Mucosa of descending colon (tissue), 3 donors: Measurements from ENCODE around the gene KTN1. TPM values are rescaled to one million over a fixed set of nuclear protein-coding genes. Genes with fewer than 3 reads are reported as not detected.

ENCODE experiments used
- ATAC-seq: fragments of 200-7000 bp; cut with Tn5 transposase; one replicate; pipeline ENCODE4 v1.9.1; 2020; ENCODE audit warnings: mild to moderate bottlenecking, moderate library complexity
- DNase-seq, 3 donors: peaks; one replicate each; pipeline ENCODE4 v3.0.0-alpha.2; 2020
- H3K36me3 ChIP-seq: fragments of 200-600 bp; one replicate; pipeline ENCODE4 v1.8.0; 2021; ENCODE audit warnings: low read depth, mild to moderate bottlenecking
- H3K4me1 ChIP-seq: fragments of 200-600 bp; one replicate; pipeline ENCODE4 v1.8.0; 2021; ENCODE audit warnings: low read depth, mild to moderate bottlenecking
- H3K4me3 ChIP-seq: fragments of 200-600 bp; one replicate; pipeline ENCODE4 v1.8.0; 2021; ENCODE audit warnings: mild to moderate bottlenecking
- H3K9me3 ChIP-seq: fragments of 200-600 bp; one replicate; pipeline ENCODE4 v1.8.0; 2021; ENCODE audit warnings: mild to moderate bottlenecking
- intact Hi-C, 2 donors: fragments of 100-400 bp; cut with DNase I in 1 of 2; cut with micrococcal nuclease in 1 of 2; formaldehyde crosslinking; loops; one replicate each; pipeline versions ENCODE4 v1.11.0 to v1.11.1; 2022; cut with DNase I, micrococcal nuclease
- total RNA-seq, 3 donors: library from RNA; stranded (reverse); fragmentation: NEBNext Ultra II Directional in 2 of 3; extraction: Animal tissue kit (Norgen Biotek cat#: 25700) in 2 of 3; gene quantifications; one replicate each; pipeline versions ENCODE4 v1.2.1 to v1.2.4, GENCODE V29; 2021 to 2023
- TF ChIP-seq, protein P1 (sequence below): fragments of 200-600 bp; IDR thresholded peaks from one replicate; pipeline ENCODE4 v1.8.0; 2022; ENCODE audit warnings: antibody characterized with exemption, mild to moderate bottlenecking
- donor health status: DM: no; HTN: no; CAD: no; lungs with moderate emphysema.
- donor health status: DM: no; HTN: no; CAD: no.
- donor health status: DM: no; HTN: yes; CAD: no.

Gene KTN1
- total RNA-seq, 3 donors from 2014 or later = 181 to 299 (median 251) TPM

DNA sequence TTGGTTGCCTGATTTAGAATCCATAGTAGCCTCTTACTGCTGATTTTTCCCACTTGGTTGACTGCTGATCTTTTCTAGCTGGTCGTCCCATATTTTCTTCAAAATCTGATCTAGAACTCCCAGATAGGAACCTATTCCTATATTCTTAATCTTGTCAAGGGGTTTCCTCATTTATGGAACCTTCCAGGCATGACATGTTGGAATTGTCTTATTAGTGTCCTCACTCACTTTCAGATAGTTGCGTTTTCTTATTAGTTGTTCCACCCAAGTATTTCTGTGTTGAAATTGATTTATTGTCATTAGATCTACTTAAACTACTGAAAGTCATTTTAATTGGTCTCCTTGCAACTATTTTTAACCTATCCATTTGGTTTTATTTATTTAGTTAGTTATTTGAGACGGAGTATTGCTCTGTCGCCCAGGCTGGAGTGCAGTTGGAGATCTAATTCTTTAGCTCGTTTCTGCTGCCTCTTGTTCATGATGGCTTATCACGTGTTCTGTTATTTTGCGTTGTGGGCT lies 25.0 kb downstream of the KTN1 start:
- TF ChIP-seq, protein P1, sequence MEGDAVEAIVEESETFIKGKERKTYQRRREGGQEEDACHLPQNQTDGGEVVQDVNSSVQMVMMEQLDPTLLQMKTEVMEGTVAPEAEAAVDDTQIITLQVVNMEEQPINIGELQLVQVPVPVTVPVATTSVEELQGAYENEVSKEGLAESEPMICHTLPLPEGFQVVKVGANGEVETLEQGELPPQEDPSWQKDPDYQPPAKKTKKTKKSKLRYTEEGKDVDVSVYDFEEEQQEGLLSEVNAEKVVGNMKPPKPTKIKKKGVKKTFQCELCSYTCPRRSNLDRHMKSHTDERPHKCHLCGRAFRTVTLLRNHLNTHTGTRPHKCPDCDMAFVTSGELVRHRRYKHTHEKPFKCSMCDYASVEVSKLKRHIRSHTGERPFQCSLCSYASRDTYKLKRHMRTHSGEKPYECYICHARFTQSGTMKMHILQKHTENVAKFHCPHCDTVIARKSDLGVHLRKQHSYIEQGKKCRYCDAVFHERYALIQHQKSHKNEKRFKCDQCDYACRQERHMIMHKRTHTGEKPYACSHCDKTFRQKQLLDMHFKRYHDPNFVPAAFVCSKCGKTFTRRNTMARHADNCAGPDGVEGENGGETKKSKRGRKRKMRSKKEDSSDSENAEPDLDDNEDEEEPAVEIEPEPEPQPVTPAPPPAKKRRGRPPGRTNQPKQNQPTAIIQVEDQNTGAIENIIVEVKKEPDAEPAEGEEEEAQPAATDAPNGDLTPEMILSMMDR = no peak
- Histone ChIP-seq H3K4me1 (peaks cover 14% of the 10 kb centered on the region), H3K9me3 (no peaks in the 10 kb centered on the region), H3K4me3 (no peak overlapping the region), H3K36me3 (no peaks in the 10 kb centered on the region)
- intact Hi-C loops = no loop called here
- no peak for ATAC-seq
- no peak for DNase-seq

DNA sequence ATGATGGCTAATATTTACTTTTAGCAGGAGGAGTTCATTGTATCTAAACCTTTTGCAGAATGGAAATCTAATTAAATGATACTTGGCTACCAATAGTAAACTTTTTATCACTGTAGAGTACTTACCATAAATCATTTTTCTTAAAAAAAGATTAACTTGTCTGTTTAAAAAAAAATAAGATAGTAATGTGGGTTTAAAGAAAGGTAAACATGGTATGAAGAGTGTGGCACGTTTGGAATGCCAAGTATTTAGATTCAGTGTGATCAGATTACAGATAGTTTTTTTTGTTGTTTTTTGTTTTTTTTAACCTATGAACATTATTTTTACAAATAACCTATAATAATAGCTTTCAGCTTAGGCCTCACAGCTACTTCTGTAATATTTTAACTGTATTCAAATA lies 25.8 kb downstream of the KTN1 start:
- H3K4me1 ChIP-seq = peaks cover 14% of the 10 kb centered on the region
- ATAC-seq = no peak
- H3K36me3 ChIP-seq = no peaks in the 10 kb centered on the region

DNA sequence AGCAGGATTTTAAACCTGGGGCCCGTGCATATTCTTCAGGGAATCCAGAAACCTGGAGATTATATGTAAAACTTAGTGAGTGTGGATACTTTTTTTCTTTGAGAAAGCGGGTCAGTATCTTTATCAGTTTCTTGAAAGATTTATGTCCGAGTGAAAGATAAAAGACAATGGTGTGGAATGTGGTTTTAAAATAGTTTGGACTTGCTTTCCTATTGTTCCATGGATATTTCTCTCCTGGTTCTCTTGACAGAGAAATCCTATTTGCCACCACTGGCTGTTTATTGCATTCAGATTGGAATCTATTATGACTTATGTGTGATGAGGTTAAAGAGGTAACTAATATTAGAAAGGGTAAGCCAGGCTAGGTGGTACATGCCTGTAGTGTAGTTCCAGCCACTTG lies 27.4 kb downstream of the KTN1 start:
- H3K4me3 ChIP-seq = no peak overlapping the region
- no peak for ATAC-seq
- intact Hi-C loops = no loop called here
- TF ChIP-seq, protein P1 = no peak
- H3K9me3 ChIP-seq = no peaks in the 10 kb centered on the region
- H3K4me1 ChIP-seq = peaks cover 21% of the 10 kb centered on the region
- H3K36me3 ChIP-seq = no peaks in the 10 kb centered on the region
- no peak for DNase-seq

More for the DNA sequence above, 25.8 kb downstream of the KTN1 start:
- DNase-seq = no peak
- TF ChIP-seq, protein P1 = no peak
- Histone ChIP-seq H3K9me3 (no peaks in the 10 kb centered on the region), H3K4me3 (no peak overlapping the region)
- intact Hi-C loops = no loop called here

DNA sequence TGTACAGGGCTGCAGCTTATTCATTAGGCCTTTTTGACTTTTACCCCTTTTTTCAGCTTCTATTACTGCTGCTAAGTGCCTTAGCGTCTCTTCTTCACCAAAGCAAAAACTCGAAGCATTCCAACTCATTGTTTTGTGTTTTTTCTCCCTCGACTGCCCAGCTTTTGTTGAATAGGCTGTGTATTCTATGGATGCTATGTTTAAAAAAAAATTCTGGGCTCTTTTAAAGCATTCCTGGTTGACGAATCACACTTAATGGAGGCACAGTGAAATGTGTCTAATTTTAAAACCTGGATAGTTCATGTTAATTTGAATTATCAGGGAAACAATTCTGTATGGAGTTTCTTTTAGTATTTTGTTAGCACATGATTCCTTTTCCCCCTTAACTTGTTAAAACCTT lies 29.7 kb downstream of the KTN1 start:
- Histone ChIP-seq H3K9me3 (no peaks in the 10 kb centered on the region), H3K36me3 (no peaks in the 10 kb centered on the region), H3K4me3 (no peak overlapping the region), H3K4me1 (peaks cover 16% of the 10 kb centered on the region)
- intact Hi-C loops = loop anchor here in 1 of 2 donors (10.0 kb wide), 1 partner anchor 175 kb away; no protein-coding TSS in a partner anchor
- TF ChIP-seq, protein P1 = no peak
- ATAC-seq = no peak
- DNase-seq = no peak

DNA sequence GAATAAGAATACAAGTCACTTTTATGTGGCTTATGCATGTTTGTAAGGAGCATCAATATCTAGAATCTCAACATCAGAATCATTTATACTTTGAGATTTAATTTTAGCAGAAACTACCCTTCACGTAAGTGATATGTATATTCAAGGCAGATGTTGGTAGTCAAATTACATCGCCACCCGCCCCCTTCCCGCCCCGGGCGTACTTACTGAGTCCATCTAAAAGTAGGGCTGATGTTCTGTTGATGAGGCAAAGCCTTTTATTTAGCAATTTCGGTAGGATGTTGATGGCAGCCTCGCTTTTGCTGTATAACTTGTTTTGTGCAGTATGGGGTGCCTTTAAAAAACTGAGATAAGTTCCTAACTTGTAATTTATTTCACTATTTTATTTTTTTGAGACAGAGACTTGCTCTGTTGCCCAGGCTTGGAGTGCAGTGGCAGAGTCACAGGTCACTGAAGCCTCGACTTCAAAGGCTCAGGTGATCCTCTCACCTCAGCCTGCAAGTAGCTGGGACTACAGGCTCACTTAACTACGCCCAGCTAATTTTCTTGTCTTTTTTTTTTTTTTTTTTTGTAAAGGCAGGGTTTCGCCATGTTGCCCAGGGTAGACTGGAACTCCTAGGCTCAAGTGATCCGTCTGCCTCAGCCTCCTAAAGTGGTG lies 30.8 kb downstream of the KTN1 start:
- intact Hi-C loops = loop anchor here in 1 of 2 donors (10.0 kb wide), 1 partner anchor 176 kb away; no protein-coding TSS in a partner anchor

More for the DNA sequence above, 30.8 kb downstream of the KTN1 start:
- peaks cover 7% of the 10 kb centered on the region for H3K4me1 ChIP-seq
- H3K36me3 ChIP-seq = no peaks in the 10 kb centered on the region
- H3K9me3 ChIP-seq = no peaks in the 10 kb centered on the region
- H3K4me3 ChIP-seq = no peak overlapping the region
- DNase-seq (no peak), ATAC-seq (no peak)
- TF ChIP-seq, protein P1 = no peak
